K562 (cell line): ENCODE measurements around the gene KLHL35. TPM values are rescaled to one million over a fixed set of nuclear protein-coding genes. Genes with fewer than 3 reads are reported as not detected.

ENCODE experiments used
- BACH1 ChIP-seq: fragments of 200-800 bp; sonication (Bioruptor generic); IDR thresholded peaks from 2 replicates; pipeline ENCODE4 v1.6.1; 2016; ENCODE audit warnings: missing genetic modification characterization, missing compliant biosample characterization
- CBFA2T2 ChIP-seq: fragments of 450-650 bp; conservative IDR thresholded peaks from 2 replicates; pipeline ENCODE4 v1.6.1; 2017; ENCODE audit warnings: mild to moderate bottlenecking
- CBX1 ChIP-seq: sonication (generic); IDR thresholded peaks from 2 replicates; pipeline ENCODE4 v1.6.1; 2016; ENCODE audit warnings: antibody characterized with exemption, low read depth, mild to moderate bottlenecking
- CTBP1 ChIP-seq: fragments of 450-650 bp; IDR thresholded peaks from 2 replicates; pipeline ENCODE4 v1.6.1; 2016; ENCODE audit warnings: borderline replicate concordance
- EZH2 ChIP-seq: IDR thresholded peaks from 2 replicates; pipeline ENCODE4 v1.6.1; 2012; ENCODE audit warnings: low read depth, mild to moderate bottlenecking, inconsistent platforms, low read length, borderline replicate concordance
- FOXK1 ChIP-seq: sonication (generic); formaldehyde crosslinking; IDR thresholded peaks from 2 replicates; pipeline ENCODE4 v1.8.0; 2022; ENCODE audit warnings: missing genetic modification reagents, mild to moderate bottlenecking, borderline replicate concordance
- GATA2 ChIP-seq: sonication (generic); formaldehyde crosslinking; IDR thresholded peaks from 2 replicates; pipeline ENCODE4 v1.4.0; 2020; ENCODE audit warnings: mild to moderate bottlenecking, missing genetic modification reagents
- GTF2E2 ChIP-seq: fragments of 200-800 bp; sonication (Bioruptor generic); IDR thresholded peaks from 2 replicates; pipeline ENCODE4 v1.6.1; 2016; ENCODE audit warnings: missing genetic modification characterization, missing compliant biosample characterization
- HLTF ChIP-seq: fragments of 450-650 bp; IDR thresholded peaks from 2 replicates; pipeline ENCODE4 v1.6.1; 2016
- HMG20B ChIP-seq: fragments of 250-450 bp; sonication (Bioruptor Pico); IDR thresholded peaks from 2 replicates; pipeline ENCODE4 v1.5.0; 2021; ENCODE audit warnings: mild to moderate bottlenecking
- KDM2B ChIP-seq: fragments of 250-450 bp; sonication (Bioruptor Pico); IDR thresholded peaks from 2 replicates; pipeline ENCODE4 v1.8.0; 2021; ENCODE audit warnings: mild to moderate bottlenecking, moderate library complexity
- MYC ChIP-seq, 2 experiments: fragments of 250-450 bp in 1 of 2; sonication (Bioruptor Pico) in 1 of 2; IDR thresholded peaks; 2 replicates each; pipeline versions ENCODE4 v1.5.1 to v1.6.1; 2012 to 2021; ENCODE audit warnings: low read depth in 2 of 2, borderline replicate concordance in 1 of 2, improper control_type of control experiment in 1 of 2, low read length in 1 of 2, mild to moderate bottlenecking in 1 of 2, moderate library complexity in 1 of 2
- NCOA2 ChIP-seq, 2 experiments: fragments of 450-650 bp; IDR thresholded peaks; 2 replicates each; pipeline ENCODE4 v1.6.1; 2018; ENCODE audit warnings: mild to moderate bottlenecking in 2 of 2, moderate library complexity in 1 of 2; ENCODE audit not compliant: partially characterized antibody in 2 of 2
- NFRKB ChIP-seq: fragments of 450-650 bp; IDR thresholded peaks from 2 replicates; pipeline ENCODE4 v1.6.1; 2016; ENCODE audit warnings: low read depth
- NFYB ChIP-seq: IDR thresholded peaks from 2 replicates; pipeline ENCODE4 v1.6.1; 2011; ENCODE audit warnings: mild to moderate bottlenecking, moderate library complexity; ENCODE audit not compliant: insufficient read length; ENCODE audit errors: extremely low read depth
- NR2C2 ChIP-seq, 2 experiments: fragments of 200-800 bp in 1 of 2; sonication (Bioruptor generic) in 1 of 2; sonication (generic) in 1 of 2; formaldehyde crosslinking in 1 of 2; IDR thresholded peaks; 2 replicates each; pipeline versions ENCODE4 v1.6.1 to v1.8.0; 2016 to 2022; ENCODE audit warnings: mild to moderate bottlenecking in 1 of 2, missing compliant biosample characterization in 1 of 2, missing genetic modification characterization in 1 of 2, missing genetic modification reagents in 1 of 2
- SIX5 ChIP-seq, 2 experiments: IDR thresholded peaks; 2 replicates each; pipeline ENCODE4 v1.6.1; 2011; ENCODE audit warnings: low read length in 2 of 2, borderline replicate concordance in 1 of 2, low read depth in 1 of 2, mild to moderate bottlenecking in 1 of 2, moderate library complexity in 1 of 2; ENCODE audit not compliant: insufficient read depth in 1 of 2
- SMARCE1 ChIP-seq: fragments of 450-650 bp; IDR thresholded peaks from 2 replicates; pipeline ENCODE4 v1.7.1; 2016; ENCODE audit warnings: mild to moderate bottlenecking
- SPI1 ChIP-seq: IDR thresholded peaks from 2 replicates; pipeline ENCODE4 v1.6.1; 2011; ENCODE audit warnings: low read depth, low read length, control low read depth, borderline replicate concordance
- ZNF197 ChIP-seq: fragments of 200-800 bp; sonication (Bioruptor generic); IDR thresholded peaks from 2 replicates; pipeline ENCODE4 v1.6.1; 2016; ENCODE audit warnings: low read depth, missing genetic modification characterization, missing compliant biosample characterization
- ZNF282 ChIP-seq: sonication (generic); formaldehyde crosslinking; IDR thresholded peaks from 2 replicates; pipeline ENCODE4 v1.8.1; 2023; ENCODE audit warnings: missing genetic modification reagents
- ZNF311 ChIP-seq: fragments of 250-450 bp; sonication (Bioruptor Pico); IDR thresholded peaks from 2 replicates; pipeline ENCODE4 v1.4.0; 2020; ENCODE audit warnings: mild to moderate bottlenecking, moderate library complexity
- polyA plus RNA-seq, 8 experiments: library from polyadenylated mRNA; depleted of rRNA in 4 of 8; stranded (reverse) in 5 of 8; unstranded in 3 of 8; fragments of >200 nt; fragmentation: Nextera tagmentation in 2 of 8; fragmentation: Illumina TruSeq in 1 of 8; extraction: Ambion mirVana in 2 of 8; extraction: Trizol in 1 of 8; gene quantifications; 2 replicates each; pipeline versions ENCODE4 v1.2.1 to v1.2.3, GENCODE V29; 2011 to 2014; ENCODE audit warnings: inconsistent platforms in 1 of 8, missing spikeins in 1 of 8
- total RNA-seq, 7 experiments: library from RNA; depleted of rRNA in 6 of 7; stranded (reverse); fragments of >200 nt in 6 of 7; fragmentation: Illumina TruSeq in 2 of 7; extraction: Trizol in 2 of 7; gene quantifications; 2 replicates each; pipeline versions ENCODE4 v1.2.1 to v1.2.3, GENCODE V29; 2011 to 2021; ENCODE audit warnings: low replicate concordance in 1 of 7
- TF ChIP-seq, protein P1 (sequence below), 3 experiments: IDR thresholded peaks in 2 of 3; conservative IDR thresholded peaks in 1 of 3; 2 replicates each; pipeline ENCODE4 v1.5.1; 2011 to 2012; ENCODE audit warnings: low read length in 3 of 3, mild to moderate bottlenecking in 3 of 3, control low read depth in 2 of 3, improper control_type of control experiment in 1 of 3, inconsistent platforms in 1 of 3, low read depth in 1 of 3, mixed read lengths in 1 of 3, moderate library complexity in 1 of 3; ENCODE audit not compliant: insufficient read depth in 2 of 3

The KLHL35 gene
- total and polyA plus RNA-seq, 9 of the 15 experiments (the other 6 are each of a cell fraction or from before 2014, with no cell fraction given) = not detected

DNA sequence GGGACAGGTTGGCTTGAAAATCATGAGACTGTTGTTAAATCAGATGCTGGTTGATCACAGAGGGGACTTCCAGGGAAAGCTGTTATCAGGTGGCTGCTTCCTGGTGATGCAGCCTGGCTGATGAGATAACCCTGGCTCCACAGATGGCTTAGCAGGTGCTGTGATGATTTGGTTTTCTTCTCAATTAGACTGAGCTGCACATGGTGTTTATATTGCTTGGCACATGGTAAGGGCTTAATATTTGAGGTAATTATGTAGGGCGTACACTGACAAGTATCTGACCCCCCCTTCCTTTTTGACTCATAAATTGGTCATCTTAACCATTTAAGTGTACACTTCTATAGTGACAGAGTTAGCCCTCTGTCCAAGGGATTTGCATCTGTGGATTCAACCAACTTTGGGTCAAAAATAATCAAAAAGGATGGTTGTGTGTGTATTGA, 26.6 kb downstream of the KLHL35 start (continued):
- no peak for TF ChIP-seq HMG20B (CRISPR knock-in tag)
- TF ChIP-seq NFYB = no peak
- no peak for TF ChIP-seq NFRKB
- TF ChIP-seq, protein P1, sequence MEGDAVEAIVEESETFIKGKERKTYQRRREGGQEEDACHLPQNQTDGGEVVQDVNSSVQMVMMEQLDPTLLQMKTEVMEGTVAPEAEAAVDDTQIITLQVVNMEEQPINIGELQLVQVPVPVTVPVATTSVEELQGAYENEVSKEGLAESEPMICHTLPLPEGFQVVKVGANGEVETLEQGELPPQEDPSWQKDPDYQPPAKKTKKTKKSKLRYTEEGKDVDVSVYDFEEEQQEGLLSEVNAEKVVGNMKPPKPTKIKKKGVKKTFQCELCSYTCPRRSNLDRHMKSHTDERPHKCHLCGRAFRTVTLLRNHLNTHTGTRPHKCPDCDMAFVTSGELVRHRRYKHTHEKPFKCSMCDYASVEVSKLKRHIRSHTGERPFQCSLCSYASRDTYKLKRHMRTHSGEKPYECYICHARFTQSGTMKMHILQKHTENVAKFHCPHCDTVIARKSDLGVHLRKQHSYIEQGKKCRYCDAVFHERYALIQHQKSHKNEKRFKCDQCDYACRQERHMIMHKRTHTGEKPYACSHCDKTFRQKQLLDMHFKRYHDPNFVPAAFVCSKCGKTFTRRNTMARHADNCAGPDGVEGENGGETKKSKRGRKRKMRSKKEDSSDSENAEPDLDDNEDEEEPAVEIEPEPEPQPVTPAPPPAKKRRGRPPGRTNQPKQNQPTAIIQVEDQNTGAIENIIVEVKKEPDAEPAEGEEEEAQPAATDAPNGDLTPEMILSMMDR (IDR thresholded peaks at IDR 0.05 in 2 of 3, conservative IDR thresholded peaks at IDR 0.05 in 1 of 3; ENCODE audit: insufficient read depth in 2 of 3, low read depth in 1 of 3, low read length in 3 of 3) = no peak
- no peak for TF ChIP-seq SPI1
- TF ChIP-seq HLTF = no peak
- TF ChIP-seq NCOA2 (IDR thresholded peaks at IDR 0.05; ENCODE audit: partially characterized antibody in 2 of 2) = no peak
- TF ChIP-seq GTF2E2 = no peak
- peak; percentile 73 for TF ChIP-seq MYC (IDR thresholded peaks at IDR 0.05; ENCODE audit: low read depth, low read length)
- TF ChIP-seq MYC (CRISPR knock-in tag; IDR thresholded peaks at IDR 0.05; ENCODE audit: borderline replicate concordance, low read depth) = 0 out of 2 replicates have a peak, but pooled peaks have one; percentile 41
- peak; percentile 82 for TF ChIP-seq SMARCE1
- no peak for TF ChIP-seq NR2C2 (CRISPR knock-in tag; IDR thresholded peaks at IDR 0.05)
- TF ChIP-seq NR2C2 (tag; IDR thresholded peaks at IDR 0.05) = no peak
- peak; percentile 77; the same call in 1 of the 2 replicates for TF ChIP-seq ZNF311 (CRISPR knock-in tag)
- no peak for TF ChIP-seq EZH2
- no peak for TF ChIP-seq KDM2B (CRISPR knock-in tag)
- TF ChIP-seq CBFA2T2 = peak; percentile 98
- TF ChIP-seq CTBP1 = peak; percentile 96
- TF ChIP-seq ZNF282 (CRISPR knock-in tag) = no peak
- no peak for TF ChIP-seq FOXK1 (CRISPR knock-in tag)
- TF ChIP-seq BACH1 (tag) = 0 out of 2 replicates have a peak, but pooled peaks have one; percentile 21
- TF ChIP-seq CBX1 = no peak
- peak; percentile 70; the same call in 1 of the 2 replicates for TF ChIP-seq ZNF197
- TF ChIP-seq GATA2 (CRISPR knock-in tag) = peak; percentile 74
- TF ChIP-seq SIX5 (IDR thresholded peaks at IDR 0.05; ENCODE audit: borderline replicate concordance in 1 of 2, insufficient read depth in 1 of 2, low read depth in 1 of 2, low read length in 2 of 2) = no peak
